ENCODE results near the gene OCLN.

The OCLN gene

DNA sequence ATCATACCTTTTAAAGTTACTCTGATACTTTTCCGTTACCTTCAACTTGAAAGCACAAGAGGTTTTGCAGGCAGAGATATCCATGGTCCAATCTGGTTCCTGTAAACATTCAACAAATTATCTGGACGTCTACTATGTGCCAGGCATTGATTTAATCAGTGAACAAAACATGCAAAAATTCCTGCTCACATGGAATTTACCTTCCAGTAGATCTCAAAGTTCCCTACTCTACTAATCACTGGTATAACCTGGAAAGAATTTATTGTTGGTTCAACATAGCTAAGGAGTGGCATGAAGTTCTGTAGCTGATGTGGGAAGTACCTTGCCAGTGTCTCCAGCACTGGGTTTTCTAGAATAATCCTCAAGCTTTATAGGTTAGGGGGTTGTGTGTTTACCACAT, 9.8 kb downstream of the OCLN start:
- Histone ChIP-seq H3K27me3 (ENCODE audit: insufficient read depth, poor library complexity, severe bottlenecking) (no peaks in the 10 kb centered on the region), H3K4me3 (replicated peaks; ENCODE audit: insufficient read depth, low read length) (no peak overlapping the region), H3K27ac (replicated peaks) (no peak overlapping the region)
- TF ChIP-seq REST (IDR thresholded peaks at IDR 0.05; ENCODE audit: insufficient replicate concordance, low read depth) = no peak
- no peak for TF ChIP-seq POLR2AphosphoS5 (IDR thresholded peaks at IDR 0.05; ENCODE audit: low read depth)
- DNase-seq (ENCODE audit: low read depth in 1 of 2, low spot score in 1 of 2) = no peak

DNA sequence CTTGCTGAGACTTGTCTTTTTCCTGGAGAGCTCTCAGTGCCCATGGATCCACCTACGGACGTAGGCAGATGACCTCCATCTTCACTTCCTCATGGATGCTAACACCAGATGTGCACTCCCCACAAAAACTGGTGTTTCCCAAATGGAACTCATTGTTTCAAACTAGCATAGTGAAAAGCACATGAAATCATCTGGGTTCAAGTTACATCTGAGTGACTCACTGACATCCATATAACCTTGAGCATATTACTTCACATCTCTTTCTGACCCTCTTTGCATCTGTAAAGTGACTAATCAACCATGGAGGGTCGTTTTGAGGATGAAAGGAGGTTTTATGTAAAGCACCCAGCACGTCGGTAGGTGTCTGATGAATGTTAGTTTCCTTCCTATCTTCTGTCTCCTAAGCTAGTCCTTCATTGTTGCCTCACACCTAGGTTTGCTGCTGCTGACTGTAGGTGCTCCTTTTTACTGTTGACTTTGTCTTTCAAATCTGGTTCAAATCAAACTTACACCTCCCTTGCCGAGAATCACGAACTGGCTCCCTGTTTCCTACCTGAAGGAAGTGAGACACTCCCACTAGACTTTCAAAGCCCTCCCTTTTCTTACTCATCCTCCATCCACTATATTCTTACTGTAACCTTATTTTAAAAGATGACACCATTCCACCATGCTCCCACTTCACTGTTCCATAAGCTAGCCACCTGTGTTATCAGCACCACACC, 10.3 kb downstream of the OCLN start:
- Histone ChIP-seq H3K27me3 (ENCODE audit: insufficient read depth, poor library complexity, severe bottlenecking) (no peaks in the 10 kb centered on the region), H3K27ac (replicated peaks) (no peak overlapping the region), H3K4me3 (replicated peaks; ENCODE audit: insufficient read depth, low read length) (no peak overlapping the region)
- no peak for DNase-seq (ENCODE audit: low read depth in 1 of 2, low spot score in 1 of 2)
- TF ChIP-seq CTCF (IDR thresholded peaks at IDR 0.05; ENCODE audit: insufficient read depth, low read length) (no peak), POLR2AphosphoS5 (IDR thresholded peaks at IDR 0.05; ENCODE audit: low read depth) (no peak), GABPA (IDR thresholded peaks at IDR 0.05; ENCODE audit: low read depth) (no peak), SPI1 (IDR thresholded peaks at IDR 0.05; ENCODE audit: borderline replicate concordance, low read depth) (no peak), REST (IDR thresholded peaks at IDR 0.05; ENCODE audit: insufficient replicate concordance, low read depth) (no peak)

DNA sequence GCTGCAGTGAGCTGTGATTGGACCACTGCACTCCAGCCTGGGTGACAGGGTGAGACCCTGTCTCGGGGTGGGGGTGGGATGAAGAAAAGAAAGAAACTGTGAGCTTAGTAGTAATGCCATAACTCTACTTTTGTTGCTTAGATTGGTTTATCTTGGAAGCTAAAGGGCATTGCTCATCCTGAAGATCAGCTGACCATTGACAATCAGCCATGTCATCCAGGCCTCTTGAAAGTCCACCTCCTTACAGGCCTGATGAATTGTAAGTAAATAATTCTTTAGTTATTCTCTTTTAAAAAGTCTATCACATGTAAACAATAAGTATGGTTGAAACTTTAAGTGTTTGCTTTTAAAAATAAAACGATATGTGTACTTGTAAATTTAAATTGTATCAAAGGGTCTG, 11.4 kb downstream of the OCLN start:
- DNase-seq (ENCODE audit: low read depth in 1 of 2, low spot score in 1 of 2) = no peak
- Histone ChIP-seq H3K27ac (replicated peaks) (no peak overlapping the region), H3K27me3 (ENCODE audit: insufficient read depth, poor library complexity, severe bottlenecking) (no peaks in the 10 kb centered on the region), H3K4me3 (replicated peaks; ENCODE audit: insufficient read depth, low read length) (no peak overlapping the region)
- TF ChIP-seq POLR2AphosphoS5 (IDR thresholded peaks at IDR 0.05; ENCODE audit: low read depth) (no peak), SPI1 (IDR thresholded peaks at IDR 0.05; ENCODE audit: borderline replicate concordance, low read depth) (no peak), REST (IDR thresholded peaks at IDR 0.05; ENCODE audit: insufficient replicate concordance, low read depth) (no peak)

GRCh38 chr5:69505306-69505705, 12.7 kb downstream of the OCLN start:
- Histone ChIP-seq H3K4me3 (replicated peaks; ENCODE audit: insufficient read depth, low read length) (no peak overlapping the region), H3K27ac (replicated peaks) (no peak overlapping the region), H3K27me3 (ENCODE audit: insufficient read depth, poor library complexity, severe bottlenecking) (no peaks in the 10 kb centered on the region)
- DNase-seq (ENCODE audit: low read depth in 1 of 2, low spot score in 1 of 2) = no peak
- TF ChIP-seq REST (IDR thresholded peaks at IDR 0.05; ENCODE audit: insufficient replicate concordance, low read depth) (no peak), CTCF (IDR thresholded peaks at IDR 0.05; ENCODE audit: insufficient read depth, low read length) (no peak), GABPA (IDR thresholded peaks at IDR 0.05; ENCODE audit: low read depth) (no peak), POLR2AphosphoS5 (IDR thresholded peaks at IDR 0.05; ENCODE audit: low read depth) (no peak), SPI1 (IDR thresholded peaks at IDR 0.05; ENCODE audit: borderline replicate concordance, low read depth) (no peak)

All from HL-60 (cell line).